Activated CD8-positive, alpha-beta T cell treated with anti-CD3 and anti-CD28 coated beads for 36 hours (primary cell): Measurements from ENCODE around the gene PITX2. TPM values are rescaled to one million over a fixed set of nuclear protein-coding genes. Genes with fewer than 3 reads are reported as not detected.

Experiments
- ATAC-seq: fragments of 200-7000 bp; cut with Tn5 transposase; one replicate; pipeline ENCODE4 v1.10.0; 2021; ENCODE audit warnings: mild to moderate bottlenecking, moderate library complexity
- CTCF ChIA-PET: fragments of 350-600 bp; sonication (Branson Sonifier 250); formaldehyde crosslinking; loops from one replicate; lab custom pipeline; 2021; ENCODE audit warnings: antibody characterized with exemption; lab: Charles Lee
- POLR2A ChIA-PET: fragments of 350-600 bp; sonication (Branson Sonifier 250); formaldehyde crosslinking; loops from one replicate; lab custom pipeline; 2021; ENCODE audit warnings: antibody characterized with exemption; lab: Charles Lee
- DNase-seq: peaks from one replicate; pipeline ENCODE4 v3.0.0-alpha.2; 2020
- H3K27ac Mint-ChIP-seq: one replicate; pipeline ENCODE4 v1.8.0; 2021; ENCODE audit warnings: mild to moderate bottlenecking, mixed read lengths
- H3K27me3 Mint-ChIP-seq: one replicate; pipeline ENCODE4 v1.8.0; 2021; ENCODE audit warnings: mixed read lengths
- H3K36me3 Mint-ChIP-seq: one replicate; pipeline ENCODE4 v1.8.0; 2021; ENCODE audit warnings: low read depth, mixed read lengths
- H3K4me1 Mint-ChIP-seq: one replicate; pipeline ENCODE4 v1.8.0; 2021; ENCODE audit warnings: low read depth, mixed read lengths
- H3K4me3 Mint-ChIP-seq: one replicate; pipeline ENCODE4 v1.8.0; 2021; ENCODE audit warnings: mild to moderate bottlenecking, moderate library complexity, mixed read lengths
- H3K9me3 Mint-ChIP-seq: one replicate; pipeline ENCODE4 v1.8.0; 2021; ENCODE audit warnings: mixed read lengths
- intact Hi-C: fragments of 100-400 bp; cut with micrococcal nuclease; formaldehyde crosslinking; loops from one replicate; pipeline ENCODE4 v1.10.0; 2022
- total RNA-seq, 2 experiments: library from RNA; stranded (reverse); gene quantifications; one replicate each; pipeline ENCODE4 v1.2.3, GENCODE V29; 2021
- TF ChIP-seq, protein P1 (sequence below): fragments of 200-600 bp; IDR thresholded peaks from one replicate; pipeline ENCODE4 v1.8.0; 2022; ENCODE audit warnings: antibody characterized with exemption, mild to moderate bottlenecking

The PITX2 gene
- total RNA-seq, 2 experiments from 2014 or later: not detected

DNA sequence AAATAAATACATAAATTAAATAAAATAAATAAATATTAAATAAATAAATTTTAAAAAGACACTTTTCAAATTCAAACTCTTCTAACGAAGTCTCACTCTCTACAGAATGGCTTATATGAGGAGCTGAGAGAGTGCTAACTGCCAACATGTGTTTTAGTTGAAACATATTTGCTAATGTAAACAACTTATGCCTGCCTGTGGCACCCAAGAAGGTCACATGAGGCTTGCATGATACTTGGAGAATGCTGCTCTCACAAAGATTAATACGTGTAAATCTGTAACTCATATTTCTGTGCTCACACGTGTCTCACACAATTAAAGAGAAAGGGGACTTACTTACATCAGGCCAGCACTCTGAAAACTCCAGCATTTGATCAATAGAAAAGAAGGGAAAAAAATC lies 43.2 kb upstream of the PITX2 start:
- H3K4me1 Mint-ChIP-seq: no peaks in the 10 kb centered on the region
- no peaks in the 10 kb centered on the region for H3K36me3 Mint-ChIP-seq
- peaks cover 4% of the 10 kb centered on the region for H3K27me3 Mint-ChIP-seq
- POLR2A ChIA-PET: no interaction called here
- H3K9me3 Mint-ChIP-seq: no peaks in the 10 kb centered on the region
- H3K27ac Mint-ChIP-seq: no peak overlapping the region
- no peak for ATAC-seq
- intact Hi-C loops: no loop called here
- no peak overlapping the region for H3K4me3 Mint-ChIP-seq
- CTCF ChIA-PET: no interaction called here
- TF ChIP-seq, protein P1, sequence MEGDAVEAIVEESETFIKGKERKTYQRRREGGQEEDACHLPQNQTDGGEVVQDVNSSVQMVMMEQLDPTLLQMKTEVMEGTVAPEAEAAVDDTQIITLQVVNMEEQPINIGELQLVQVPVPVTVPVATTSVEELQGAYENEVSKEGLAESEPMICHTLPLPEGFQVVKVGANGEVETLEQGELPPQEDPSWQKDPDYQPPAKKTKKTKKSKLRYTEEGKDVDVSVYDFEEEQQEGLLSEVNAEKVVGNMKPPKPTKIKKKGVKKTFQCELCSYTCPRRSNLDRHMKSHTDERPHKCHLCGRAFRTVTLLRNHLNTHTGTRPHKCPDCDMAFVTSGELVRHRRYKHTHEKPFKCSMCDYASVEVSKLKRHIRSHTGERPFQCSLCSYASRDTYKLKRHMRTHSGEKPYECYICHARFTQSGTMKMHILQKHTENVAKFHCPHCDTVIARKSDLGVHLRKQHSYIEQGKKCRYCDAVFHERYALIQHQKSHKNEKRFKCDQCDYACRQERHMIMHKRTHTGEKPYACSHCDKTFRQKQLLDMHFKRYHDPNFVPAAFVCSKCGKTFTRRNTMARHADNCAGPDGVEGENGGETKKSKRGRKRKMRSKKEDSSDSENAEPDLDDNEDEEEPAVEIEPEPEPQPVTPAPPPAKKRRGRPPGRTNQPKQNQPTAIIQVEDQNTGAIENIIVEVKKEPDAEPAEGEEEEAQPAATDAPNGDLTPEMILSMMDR: no peak
- no peak for DNase-seq

DNA sequence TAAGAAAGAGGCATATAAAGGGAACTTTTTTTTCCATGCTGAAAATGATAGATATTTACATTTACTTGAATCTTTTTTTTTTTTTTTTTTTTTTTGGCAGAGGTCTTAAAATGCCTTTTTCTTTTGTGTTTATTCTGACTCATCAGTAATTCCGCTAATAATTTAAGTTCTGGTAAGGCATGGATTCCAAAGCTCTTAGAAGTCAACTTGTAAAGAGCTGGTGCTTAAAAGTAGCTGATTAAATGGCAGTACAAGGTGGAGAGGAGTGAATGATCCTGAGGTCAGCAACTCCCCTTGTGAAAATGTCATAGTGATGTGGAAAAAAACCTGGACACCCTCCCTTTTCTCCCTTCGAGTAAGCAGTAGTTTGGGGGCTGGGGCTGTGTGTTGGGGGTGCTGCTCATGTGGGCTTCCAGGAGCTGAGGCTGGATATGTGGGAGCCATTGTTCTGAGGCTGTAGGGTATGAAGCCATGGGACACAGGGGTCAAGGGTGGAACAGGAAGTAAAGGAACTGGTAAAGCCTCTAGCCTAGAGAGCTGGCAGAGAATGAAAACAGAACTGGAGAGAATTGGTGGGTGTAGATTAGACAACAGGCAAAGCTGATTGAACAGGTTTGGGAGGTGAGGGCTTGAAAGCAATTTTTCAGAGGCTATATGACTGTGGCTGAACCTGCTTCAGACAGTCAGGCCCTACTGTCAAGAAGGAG lies 41.0 kb upstream of the PITX2 start:
- DNase-seq (no peak), ATAC-seq (no peak)
- intact Hi-C loops: no loop called here
- CTCF ChIA-PET: no interaction called here
- Mint-ChIP-seq H3K4me1 (no peaks in the 10 kb centered on the region), H3K36me3 (no peaks in the 10 kb centered on the region), H3K27me3 (peaks cover 8% of the 10 kb centered on the region), H3K4me3 (no peak overlapping the region), H3K27ac (no peak overlapping the region), H3K9me3 (no peaks in the 10 kb centered on the region)
- TF ChIP-seq, protein P1: no peak
- POLR2A ChIA-PET: no interaction called here

DNA sequence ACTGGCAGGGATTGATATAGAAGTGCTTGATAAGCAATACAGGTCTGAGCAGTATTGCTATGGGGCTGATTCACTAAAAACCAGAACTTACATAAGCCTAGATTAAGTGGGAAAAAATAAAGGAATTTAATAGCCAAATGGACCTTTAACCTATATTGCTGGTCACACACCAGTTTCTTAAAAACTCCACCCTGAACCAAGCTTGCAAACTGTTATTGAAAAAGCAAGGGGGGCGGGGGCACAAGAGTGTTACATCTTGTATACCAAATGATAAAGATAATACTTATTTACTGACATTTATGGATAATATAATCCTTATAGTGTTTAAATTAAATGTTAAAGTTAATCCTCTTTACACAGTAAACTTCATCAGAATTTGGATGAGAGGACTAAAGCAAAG lies 40.3 kb upstream of the PITX2 start:
- DNase-seq: no peak
- Mint-ChIP-seq H3K4me1 (no peaks in the 10 kb centered on the region), H3K27ac (no peak overlapping the region), H3K27me3 (peaks cover 10% of the 10 kb centered on the region), H3K9me3 (no peaks in the 10 kb centered on the region), H3K36me3 (no peaks in the 10 kb centered on the region), H3K4me3 (no peak overlapping the region)
- no peak for ATAC-seq
- TF ChIP-seq, protein P1: no peak
- ChIA-PET POLR2A (no interaction called here), CTCF (no interaction called here)
- intact Hi-C loops: no loop called here

DNA sequence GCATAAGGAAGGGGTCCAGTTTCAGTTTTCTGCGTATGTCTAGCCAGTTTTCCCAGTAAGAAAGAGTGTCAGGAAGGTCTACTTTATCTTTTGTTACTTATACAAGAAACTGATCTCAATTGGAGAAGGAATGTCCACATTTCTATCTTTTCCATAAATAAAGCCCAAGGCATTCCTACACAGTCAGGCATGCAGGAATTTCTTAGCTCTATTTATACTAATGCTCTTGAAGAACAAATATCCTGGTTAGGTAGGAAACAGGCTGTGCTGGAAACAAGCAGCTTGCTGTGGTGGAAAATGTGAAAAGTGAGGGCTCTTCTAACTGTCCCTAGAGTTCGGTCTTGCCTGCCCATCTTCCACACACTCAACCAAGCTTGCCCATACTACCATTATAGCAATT lies 37.9 kb upstream of the PITX2 start:
- peaks cover 10% of the 10 kb centered on the region for H3K27me3 Mint-ChIP-seq
- no peak overlapping the region for H3K4me3 Mint-ChIP-seq
- TF ChIP-seq, protein P1: no peak
- no peaks in the 10 kb centered on the region for H3K9me3 Mint-ChIP-seq
- no peaks in the 10 kb centered on the region for H3K4me1 Mint-ChIP-seq
- ATAC-seq: no peak
- DNase-seq: no peak
- intact Hi-C loops: no loop called here
- H3K27ac Mint-ChIP-seq: no peak overlapping the region
- ChIA-PET CTCF (no interaction called here), POLR2A (no interaction called here)
- H3K36me3 Mint-ChIP-seq: no peaks in the 10 kb centered on the region

DNA sequence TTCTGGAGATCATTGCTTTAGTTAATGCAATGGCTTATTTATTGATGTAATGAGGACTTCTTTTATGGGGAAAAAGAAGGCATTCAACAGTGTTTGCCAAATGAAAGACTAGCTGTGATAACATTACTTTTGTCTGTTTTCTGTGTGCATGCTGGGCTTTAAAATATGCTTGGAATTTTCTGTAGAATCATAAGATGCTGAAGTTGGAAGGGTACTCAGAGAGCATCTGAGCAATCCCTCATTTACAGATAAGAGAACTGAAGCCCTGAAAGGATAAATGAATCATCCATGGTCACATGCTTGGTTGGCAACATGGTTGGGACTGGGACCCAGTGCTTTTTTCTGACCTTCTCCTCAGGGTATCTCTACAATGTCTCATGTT lies 31.4 kb upstream of the PITX2 start:
- Mint-ChIP-seq H3K4me1 (no peaks in the 10 kb centered on the region), H3K36me3 (no peaks in the 10 kb centered on the region), H3K4me3 (no peak overlapping the region), H3K9me3 (no peaks in the 10 kb centered on the region), H3K27me3 (peaks cover 4% of the 10 kb centered on the region), H3K27ac (no peak overlapping the region)
- CTCF ChIA-PET: no interaction called here
- DNase-seq (no peak), ATAC-seq (no peak)
- POLR2A ChIA-PET: no interaction called here
- TF ChIP-seq, protein P1: no peak
- intact Hi-C loops: no loop called here
